Neural cell (in vitro differentiated cells): ENCODE measurements around the gene RFTN1. TPM values are rescaled to one million over a fixed set of nuclear protein-coding genes. Genes with fewer than 3 reads are reported as not detected.

Source experiments
- H2AFZ ChIP-seq: fragments of 200-600, 300-800 bp; sonication (generic), shearing (Covaris generic); 2 replicates; pipeline ENCODE4 v1.6.0; 2014; ENCODE audit warnings: low read depth, mild to moderate bottlenecking, antibody characterized with exemption, low read length, moderate library complexity
- H3F3A ChIP-seq: fragments of 200-600 bp; shearing (Covaris generic); 2 replicates; pipeline ENCODE4 v1.6.1; 2016; ENCODE audit warnings: mild to moderate bottlenecking, moderate library complexity, mixed read lengths, antibody characterized with exemption, low read length; ENCODE audit not compliant: insufficient read depth, poor library complexity, severe bottlenecking
- H3K27ac ChIP-seq: fragments of 200-600, 300-800 bp; sonication (generic), shearing (Covaris generic); 2 replicates; pipeline ENCODE4 v1.5.1; 2014; ENCODE audit warnings: mild to moderate bottlenecking, low read length, moderate library complexity
- H3K27me3 ChIP-seq: fragments of 300-800, 200-600 bp; sonication (generic), shearing (Covaris generic); 2 replicates; pipeline ENCODE4 v1.6.0; 2014; ENCODE audit warnings: mild to moderate bottlenecking, low read depth, low read length, moderate library complexity; ENCODE audit not compliant: insufficient read depth
- H3K36me3 ChIP-seq: fragments of 300-800, 200-600 bp; sonication (generic), shearing (Covaris generic); 2 replicates; pipeline ENCODE4 v1.5.1; 2014; ENCODE audit warnings: mild to moderate bottlenecking, antibody characterized with exemption, low read length, moderate library complexity; ENCODE audit not compliant: insufficient read depth
- H3K4me2 ChIP-seq: fragments of 300-800, 200-600 bp; sonication (generic), shearing (Covaris generic); 2 replicates; pipeline ENCODE4 v1.6.0; 2014; ENCODE audit warnings: mild to moderate bottlenecking, low read length
- H3K4me3 ChIP-seq: fragments of 300-800, 200-600 bp; sonication (generic), shearing (Covaris generic); 2 replicates; pipeline ENCODE4 v1.5.1; 2014; ENCODE audit warnings: mild to moderate bottlenecking, low read length, moderate library complexity
- H3K79me2 ChIP-seq: fragments of 200-600 bp; shearing (Covaris generic); replicated peaks from 2 replicates; pipeline ENCODE4 v1.6.0; 2014; ENCODE audit warnings: mild to moderate bottlenecking, low read length, moderate library complexity; ENCODE audit not compliant: insufficient read depth
- H3K9ac ChIP-seq: fragments of 300-800, 200-600 bp; sonication (generic), shearing (Covaris generic); 2 replicates; pipeline ENCODE4 v1.6.1; 2016; ENCODE audit warnings: mild to moderate bottlenecking, low read length, mixed read lengths
- H3K9me2 ChIP-seq: fragments of 200-600 bp; shearing (Covaris generic); 2 replicates; pipeline ENCODE4 v1.6.1; 2016; ENCODE audit warnings: mild to moderate bottlenecking, low read length, mixed read lengths; ENCODE audit not compliant: insufficient read depth
- H3K9me3 ChIP-seq: fragments of 200-600, 300-800 bp; sonication (generic), shearing (Covaris generic); 2 replicates; pipeline ENCODE4 v1.6.1; 2016; ENCODE audit warnings: mild to moderate bottlenecking, mixed run types, low read length, moderate library complexity, mixed read lengths
- H4K20me1 ChIP-seq: fragments of 200-600 bp; shearing (Covaris generic); 2 replicates; pipeline ENCODE4 v1.6.1; 2016; ENCODE audit warnings: mild to moderate bottlenecking, mixed run types; ENCODE audit not compliant: insufficient read depth
- CTCF ChIP-seq: fragments of 450-650 bp; IDR thresholded peaks from 2 replicates; pipeline ENCODE4 v1.5.1; 2014; ENCODE audit warnings: antibody characterized with exemption, mild to moderate bottlenecking, moderate library complexity; ENCODE audit not compliant: poor library complexity, severe bottlenecking
- EP300 ChIP-seq: fragments of 450-650 bp; conservative IDR thresholded peaks from 2 replicates; pipeline ENCODE4 v1.6.1; 2014; ENCODE audit warnings: antibody characterized with exemption, mild to moderate bottlenecking, moderate library complexity; ENCODE audit not compliant: poor library complexity, severe bottlenecking
- EZH2 ChIP-seq: fragments of 200-600, 300-800 bp; shearing (Covaris generic), sonication (generic); IDR thresholded peaks from 2 replicates; pipeline ENCODE4 v1.6.1; 2014; ENCODE audit warnings: antibody characterized with exemption, low read length, borderline replicate concordance, mild to moderate bottlenecking; ENCODE audit not compliant: insufficient read depth, poor library complexity, severe bottlenecking
- POLR2AphosphoS5 ChIP-seq: IDR thresholded peaks from 2 replicates; pipeline ENCODE4 v1.6.1; 2012
- RAD21 ChIP-seq: fragments of 450-650 bp; conservative IDR thresholded peaks from 2 replicates; pipeline ENCODE4 v1.6.1; 2014; ENCODE audit warnings: antibody characterized with exemption, mild to moderate bottlenecking, moderate library complexity
- REST ChIP-seq: IDR thresholded peaks from 2 replicates; pipeline ENCODE4 v1.6.1; 2012; ENCODE audit warnings: borderline replicate concordance
- TAF1 ChIP-seq: IDR thresholded peaks from 2 replicates; pipeline ENCODE4 v1.6.1; 2012; ENCODE audit warnings: low read depth
- polyA plus RNA-seq: library from polyadenylated mRNA; depleted of rRNA; stranded (reverse); fragments of >200 nt; gene quantifications from 2 replicates; pipeline ENCODE4 v1.2.3, GENCODE V29; 2014

The RFTN1 gene
- polyA plus RNA-seq, 1 donor from 2014 or later, result 36.8 TPM

GRCh38 chr3:16357186-16358121, 156.0 kb downstream of the RFTN1 start:
- Histone ChIP-seq H2AFZ (no peak overlapping the region), H4K20me1 (no peaks in the 10 kb centered on the region), H3K9me2 (no peaks in the 10 kb centered on the region), H3K79me2 (no peaks in the 10 kb centered on the region), H3K27me3 (no peaks in the 10 kb centered on the region), H3K9ac (no peak overlapping the region), H3K9me3 (no peaks in the 10 kb centered on the region), H3K36me3 (no peaks in the 10 kb centered on the region), H3F3A (no peaks in the 10 kb centered on the region), H3K4me2 (no peak overlapping the region), H3K4me3 (no peak overlapping the region), H3K27ac (no peak overlapping the region)
- TF ChIP-seq POLR2AphosphoS5, result peak; percentile 22
- no peak for TF ChIP-seq REST

GRCh38 chr3:16355828-16356227, 157.7 kb downstream of the RFTN1 start:
- Histone ChIP-seq H3K27me3 (no peaks in the 10 kb centered on the region), H3K9ac (no peak overlapping the region), H3K36me3 (no peaks in the 10 kb centered on the region), H2AFZ (no peak overlapping the region), H3F3A (no peaks in the 10 kb centered on the region), H4K20me1 (no peaks in the 10 kb centered on the region), H3K4me2 (no peak overlapping the region), H3K9me3 (no peaks in the 10 kb centered on the region), H3K79me2 (no peaks in the 10 kb centered on the region), H3K4me3 (no peak overlapping the region), H3K27ac (no peak overlapping the region), H3K9me2 (no peaks in the 10 kb centered on the region)
- TF ChIP-seq CTCF (no peak), TAF1 (no peak), EP300 (no peak), RAD21 (no peak), EZH2 (no peak), REST (no peak)
